Liver (tissue), 3 donors: ENCODE data around the gene MEIOB.

ENCODE experiments used
- EGR1 ChIP-seq, 2 donors: IDR thresholded peaks; 2 replicates each; pipeline ENCODE4 v1.6.1; 2016 to 2018; ENCODE audit warnings: antibody characterized with exemption in 2 of 2, low read depth in 2 of 2
- YY1 ChIP-seq: IDR thresholded peaks from 2 replicates; pipeline ENCODE4 v1.6.1; 2016; ENCODE audit warnings: antibody characterized with exemption, mild to moderate bottlenecking
- TF ChIP-seq, protein P1 (sequence below): IDR thresholded peaks from 2 replicates; pipeline ENCODE4 v1.6.1; 2016; ENCODE audit warnings: antibody characterized with exemption
- TF ChIP-seq, protein P2 (sequence below): fragments of 150-350 bp; IDR thresholded peaks from 2 replicates; pipeline ENCODE4 v1.5.1; 2017; ENCODE audit warnings: improper control_type of control experiment, low read depth, low read length; ENCODE audit not compliant: missing input control
- donor health status: healthy.
- donor health status: healthy.

DNA sequence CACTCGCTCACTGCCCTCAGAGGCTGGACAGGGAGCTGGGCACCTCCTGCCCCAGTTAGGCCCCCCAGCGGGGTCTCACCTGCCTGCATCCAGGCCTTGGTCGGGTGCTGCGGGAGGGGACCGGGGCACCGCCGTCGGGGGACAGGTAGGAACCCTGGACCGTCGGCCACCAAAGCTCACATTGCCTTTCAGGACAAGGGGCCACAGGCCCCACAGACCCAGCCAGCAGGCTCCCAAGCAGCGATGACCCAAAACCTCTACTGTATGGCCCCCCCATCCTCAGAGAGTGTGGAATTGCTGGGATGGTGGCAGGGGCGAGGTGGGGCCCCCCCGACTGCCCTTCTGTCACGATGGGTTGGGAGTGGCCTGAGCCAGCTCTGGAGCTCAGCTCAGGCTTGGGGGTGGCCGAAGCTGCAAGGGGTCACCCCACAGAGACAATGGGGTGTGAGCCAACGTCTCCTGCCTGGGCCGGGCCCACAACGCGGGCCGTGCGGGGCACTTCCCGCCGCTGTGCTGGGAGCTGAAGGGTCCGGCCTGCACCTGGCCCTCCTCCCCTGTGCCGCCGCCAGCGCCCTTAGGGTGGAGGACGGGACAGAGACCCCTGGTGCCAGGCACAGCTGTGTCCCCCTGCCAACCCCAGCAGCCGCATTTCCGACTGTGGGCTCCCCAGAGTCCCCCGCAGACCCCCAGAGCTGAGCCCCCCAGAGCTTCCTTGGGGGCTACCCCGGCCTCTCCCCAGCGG lies 79.0 kb downstream of the MEIOB start:
- TF ChIP-seq, protein P1, sequence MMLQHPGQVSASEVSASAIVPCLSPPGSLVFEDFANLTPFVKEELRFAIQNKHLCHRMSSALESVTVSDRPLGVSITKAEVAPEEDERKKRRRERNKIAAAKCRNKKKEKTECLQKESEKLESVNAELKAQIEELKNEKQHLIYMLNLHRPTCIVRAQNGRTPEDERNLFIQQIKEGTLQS, result no peak
- TF ChIP-seq, protein P2, sequence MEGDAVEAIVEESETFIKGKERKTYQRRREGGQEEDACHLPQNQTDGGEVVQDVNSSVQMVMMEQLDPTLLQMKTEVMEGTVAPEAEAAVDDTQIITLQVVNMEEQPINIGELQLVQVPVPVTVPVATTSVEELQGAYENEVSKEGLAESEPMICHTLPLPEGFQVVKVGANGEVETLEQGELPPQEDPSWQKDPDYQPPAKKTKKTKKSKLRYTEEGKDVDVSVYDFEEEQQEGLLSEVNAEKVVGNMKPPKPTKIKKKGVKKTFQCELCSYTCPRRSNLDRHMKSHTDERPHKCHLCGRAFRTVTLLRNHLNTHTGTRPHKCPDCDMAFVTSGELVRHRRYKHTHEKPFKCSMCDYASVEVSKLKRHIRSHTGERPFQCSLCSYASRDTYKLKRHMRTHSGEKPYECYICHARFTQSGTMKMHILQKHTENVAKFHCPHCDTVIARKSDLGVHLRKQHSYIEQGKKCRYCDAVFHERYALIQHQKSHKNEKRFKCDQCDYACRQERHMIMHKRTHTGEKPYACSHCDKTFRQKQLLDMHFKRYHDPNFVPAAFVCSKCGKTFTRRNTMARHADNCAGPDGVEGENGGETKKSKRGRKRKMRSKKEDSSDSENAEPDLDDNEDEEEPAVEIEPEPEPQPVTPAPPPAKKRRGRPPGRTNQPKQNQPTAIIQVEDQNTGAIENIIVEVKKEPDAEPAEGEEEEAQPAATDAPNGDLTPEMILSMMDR, result no peak
- TF ChIP-seq EGR1 (IDR thresholded peaks at IDR 0.05; ENCODE audit: low read depth in 2 of 2), result no peak
- TF ChIP-seq YY1, result no peak
